Osteoblast (primary cell): ENCODE data around the gene C16orf89. TPM values are rescaled to one million over a fixed set of nuclear protein-coding genes. Genes with fewer than 3 reads are reported as not detected.
A peak's percentile ranks its signal among the peaks of the same experiment; 100 is the strongest.

Source experiments
- DNase-seq: peaks from one replicate; pipeline ENCODE4 v3.0.0; 2011; ENCODE audit warnings: low spot score, mixed read lengths; ENCODE audit not compliant: insufficient read length; ENCODE audit errors: missing footprints
- H2AFZ ChIP-seq: 2 replicates; pipeline ENCODE4 v1.6.0; 2011; ENCODE audit warnings: mild to moderate bottlenecking, low read length
- H3K27ac ChIP-seq: 2 replicates; pipeline ENCODE4 v1.5.1; 2011; ENCODE audit warnings: mild to moderate bottlenecking, low read depth, low read length, moderate library complexity
- H3K27me3 ChIP-seq: 2 replicates; pipeline ENCODE4 v1.6.0; 2012; ENCODE audit warnings: mild to moderate bottlenecking, control low read depth, inconsistent platforms, low read length, moderate library complexity; ENCODE audit not compliant: insufficient read depth
- H3K36me3 ChIP-seq: 2 replicates; pipeline ENCODE4 v1.5.1; 2011; ENCODE audit warnings: mild to moderate bottlenecking, low read length, control low read depth, moderate library complexity; ENCODE audit not compliant: insufficient read depth
- H3K4me1 ChIP-seq: 2 replicates; pipeline ENCODE4 v1.5.1; 2011; ENCODE audit warnings: mild to moderate bottlenecking, low read length, control low read depth, moderate library complexity; ENCODE audit not compliant: insufficient read depth
- H3K4me2 ChIP-seq: 2 replicates; pipeline ENCODE4 v1.6.0; 2011; ENCODE audit warnings: mild to moderate bottlenecking, low read length; ENCODE audit not compliant: insufficient read depth
- H3K4me3 ChIP-seq: fragments of 200-600 bp; sonication (generic); 3 replicates; pipeline ENCODE4 v1.5.1; 2012; ENCODE audit warnings: mild to moderate bottlenecking, low read length, inconsistent platforms; ENCODE audit not compliant: insufficient read depth
- H3K79me2 ChIP-seq: 2 replicates; pipeline ENCODE4 v1.6.0; 2012; ENCODE audit warnings: mild to moderate bottlenecking, low read length, control low read depth, inconsistent platforms; ENCODE audit not compliant: insufficient read depth
- H3K9me3 ChIP-seq: 2 replicates; pipeline ENCODE4 v1.5.1; 2011; ENCODE audit warnings: low read depth, low read length, control low read depth
- H4K20me1 ChIP-seq: 2 replicates; pipeline ENCODE4 v1.6.0; 2012; ENCODE audit warnings: mild to moderate bottlenecking, low read length, control low read depth; ENCODE audit not compliant: insufficient read depth
- total RNA-seq: library from RNA; depleted of rRNA; stranded (reverse); fragments of >200 nt; gene quantifications from 2 replicates; pipeline ENCODE4 v1.2.3, GENCODE V29; 2012
- TF ChIP-seq, protein P1 (sequence below): IDR thresholded peaks from 2 replicates; pipeline ENCODE4 v1.5.1; 2011; ENCODE audit warnings: mild to moderate bottlenecking, low read depth, low read length, moderate library complexity; ENCODE audit errors: extremely low read depth

C16orf89 gene
- total RNA-seq, 1 donor = not detected

DNA sequence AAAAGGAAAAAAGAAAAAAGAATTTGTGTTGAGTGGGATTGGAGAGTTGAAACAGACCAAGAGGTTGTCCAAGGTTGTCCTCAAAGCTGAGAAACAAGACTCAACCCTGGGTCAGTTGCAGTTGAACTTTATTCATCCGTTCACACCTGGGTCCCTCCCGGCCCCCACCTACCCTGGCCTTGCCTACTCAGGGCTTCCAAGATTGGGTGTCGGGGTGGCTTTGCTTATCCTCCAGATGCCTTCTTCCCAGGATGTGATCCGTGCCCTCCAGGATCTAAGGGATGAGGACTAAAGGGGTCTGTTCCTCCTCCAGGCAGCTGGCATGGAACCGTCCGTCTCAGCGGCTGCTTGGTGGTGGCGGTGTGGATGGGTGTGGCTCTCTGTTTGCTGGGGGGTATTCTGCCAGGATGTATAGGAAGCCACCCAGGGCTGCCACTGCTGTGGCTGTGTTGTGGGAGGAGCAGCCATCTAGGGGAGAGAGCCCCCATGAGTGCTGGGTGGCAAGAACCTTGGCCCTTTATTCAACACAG lies 21.7 kb downstream of the C16orf89 start:
- no peak overlapping the region for H3K4me2 ChIP-seq
- H4K20me1 ChIP-seq = no peaks in the 10 kb centered on the region
- no peak overlapping the region for H2AFZ ChIP-seq
- H3K36me3 ChIP-seq = no peaks in the 10 kb centered on the region
- H3K9me3 ChIP-seq = no peaks in the 10 kb centered on the region
- H3K79me2 ChIP-seq = no peaks in the 10 kb centered on the region
- no peak overlapping the region for H3K4me3 ChIP-seq
- H3K4me1 ChIP-seq = peaks cover 14% of the 10 kb centered on the region
- TF ChIP-seq, protein P1, sequence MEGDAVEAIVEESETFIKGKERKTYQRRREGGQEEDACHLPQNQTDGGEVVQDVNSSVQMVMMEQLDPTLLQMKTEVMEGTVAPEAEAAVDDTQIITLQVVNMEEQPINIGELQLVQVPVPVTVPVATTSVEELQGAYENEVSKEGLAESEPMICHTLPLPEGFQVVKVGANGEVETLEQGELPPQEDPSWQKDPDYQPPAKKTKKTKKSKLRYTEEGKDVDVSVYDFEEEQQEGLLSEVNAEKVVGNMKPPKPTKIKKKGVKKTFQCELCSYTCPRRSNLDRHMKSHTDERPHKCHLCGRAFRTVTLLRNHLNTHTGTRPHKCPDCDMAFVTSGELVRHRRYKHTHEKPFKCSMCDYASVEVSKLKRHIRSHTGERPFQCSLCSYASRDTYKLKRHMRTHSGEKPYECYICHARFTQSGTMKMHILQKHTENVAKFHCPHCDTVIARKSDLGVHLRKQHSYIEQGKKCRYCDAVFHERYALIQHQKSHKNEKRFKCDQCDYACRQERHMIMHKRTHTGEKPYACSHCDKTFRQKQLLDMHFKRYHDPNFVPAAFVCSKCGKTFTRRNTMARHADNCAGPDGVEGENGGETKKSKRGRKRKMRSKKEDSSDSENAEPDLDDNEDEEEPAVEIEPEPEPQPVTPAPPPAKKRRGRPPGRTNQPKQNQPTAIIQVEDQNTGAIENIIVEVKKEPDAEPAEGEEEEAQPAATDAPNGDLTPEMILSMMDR = no peak
- H3K27ac ChIP-seq = no peak overlapping the region
- no peak for DNase-seq
- peaks cover 3% of the 10 kb centered on the region for H3K27me3 ChIP-seq

DNA sequence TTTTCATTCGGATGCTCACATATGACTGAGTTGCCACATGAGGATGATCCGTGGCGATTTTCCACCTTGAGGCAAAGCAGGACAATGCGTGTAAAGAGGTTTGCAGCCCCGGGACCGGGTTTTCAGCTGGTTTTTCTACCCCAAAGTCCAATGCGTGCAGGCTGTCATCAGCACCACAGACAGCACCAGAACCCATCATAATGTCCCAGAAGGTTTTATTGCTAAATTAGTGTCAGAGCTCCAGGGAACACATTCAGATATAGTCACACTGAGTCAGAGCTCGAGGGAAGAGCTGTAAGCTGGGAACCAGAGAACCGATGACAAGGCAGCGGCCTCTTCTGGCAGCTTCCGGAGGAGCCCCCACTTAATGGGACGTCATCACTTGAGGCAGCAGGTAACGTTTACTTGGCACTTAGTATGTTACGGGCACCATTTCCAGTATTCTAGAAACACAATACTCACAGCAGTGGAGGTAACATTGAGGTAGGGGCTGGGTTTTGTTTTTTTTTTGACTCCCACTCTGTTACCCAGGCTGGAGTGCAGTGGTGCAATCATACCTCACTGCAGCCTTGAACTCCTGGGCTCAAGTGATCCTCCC lies 23.1 kb downstream of the C16orf89 start:
- H3K27me3 ChIP-seq = peaks cover 3% of the 10 kb centered on the region
- no peak for DNase-seq
- TF ChIP-seq, protein P1 = peak; percentile 30
- no peaks in the 10 kb centered on the region for H3K79me2 ChIP-seq
- H4K20me1 ChIP-seq = no peaks in the 10 kb centered on the region
- no peak overlapping the region for H2AFZ ChIP-seq
- H3K4me1 ChIP-seq = peaks cover 14% of the 10 kb centered on the region
- H3K9me3 ChIP-seq = no peaks in the 10 kb centered on the region
- H3K27ac ChIP-seq = no peak overlapping the region
- H3K4me3 ChIP-seq = no peak overlapping the region
- no peak overlapping the region for H3K4me2 ChIP-seq
- no peaks in the 10 kb centered on the region for H3K36me3 ChIP-seq

DNA sequence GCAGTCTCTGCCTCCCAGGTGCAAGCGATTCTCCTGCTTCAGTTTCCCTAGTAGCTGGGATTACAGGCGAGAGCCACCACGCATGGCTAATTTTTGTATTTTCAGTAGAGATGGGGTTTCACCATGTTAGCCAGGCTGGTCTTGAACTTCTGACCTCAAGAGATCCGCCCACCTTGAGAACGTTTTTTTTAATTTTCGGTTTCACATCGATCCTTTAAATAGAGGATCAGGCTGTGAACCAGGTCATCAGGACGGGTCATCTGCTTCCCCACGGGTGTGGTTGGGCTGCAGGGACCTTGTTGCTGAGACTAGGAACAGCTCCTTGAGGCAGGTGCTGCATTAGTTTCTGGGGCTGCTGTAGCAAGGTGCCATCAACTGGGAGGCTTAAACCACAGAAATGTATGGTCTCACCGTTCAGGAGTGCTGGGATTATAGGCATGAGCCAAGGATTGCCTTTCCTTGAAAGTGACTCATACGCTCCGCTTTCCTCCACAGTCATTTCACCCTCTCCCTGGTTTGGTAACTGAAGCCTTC lies 24.1 kb downstream of the C16orf89 start:
- H3K36me3 ChIP-seq = no peaks in the 10 kb centered on the region
- no peaks in the 10 kb centered on the region for H3K9me3 ChIP-seq
- H2AFZ ChIP-seq = no peak overlapping the region
- peak; percentile 85 for DNase-seq
- TF ChIP-seq, protein P1 = no peak
- no peak overlapping the region for H3K27ac ChIP-seq
- no peaks in the 10 kb centered on the region for H3K79me2 ChIP-seq
- no peaks in the 10 kb centered on the region for H4K20me1 ChIP-seq
- peaks cover 3% of the 10 kb centered on the region for H3K27me3 ChIP-seq
- H3K4me1 ChIP-seq = peaks cover 15% of the 10 kb centered on the region
- H3K4me2 ChIP-seq = peak overlapping the region; percentile 56
- no peak overlapping the region for H3K4me3 ChIP-seq

DNA sequence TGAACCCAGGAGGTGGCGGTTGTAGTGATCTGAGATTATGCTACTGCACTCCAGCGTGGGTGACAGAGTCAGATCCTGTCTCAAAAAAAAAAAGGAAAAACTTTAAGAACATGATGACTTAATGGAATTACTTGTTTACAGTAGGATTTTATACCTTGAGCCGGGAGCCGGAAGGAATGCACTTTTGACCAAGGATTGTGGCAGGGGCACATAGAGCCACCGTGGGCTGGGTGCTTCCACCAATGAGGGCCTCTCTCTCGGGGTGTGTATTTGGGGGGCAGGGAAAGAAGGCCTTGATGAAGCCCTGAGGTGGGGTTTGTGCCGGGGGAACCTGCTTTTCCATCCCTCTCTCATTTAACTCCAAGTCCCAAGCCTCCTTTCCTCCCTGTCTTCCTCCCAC lies 25.3 kb downstream of the C16orf89 start:
- TF ChIP-seq, protein P1 = no peak

More for the DNA sequence above, 25.3 kb downstream of the C16orf89 start:
- Histone ChIP-seq H3K4me1 (peaks cover 25% of the 10 kb centered on the region), H3K36me3 (no peaks in the 10 kb centered on the region), H3K79me2 (no peaks in the 10 kb centered on the region), H4K20me1 (no peaks in the 10 kb centered on the region), H3K4me3 (no peak overlapping the region), H3K9me3 (no peaks in the 10 kb centered on the region), H3K27me3 (peaks cover 3% of the 10 kb centered on the region), H3K27ac (no peak overlapping the region), H2AFZ (no peak overlapping the region), H3K4me2 (no peak overlapping the region)
- DNase-seq = no peak
